Bronchial epithelial cell (primary cell): Measurements from ENCODE around the gene ATE1. TPM values are rescaled to one million over a fixed set of nuclear protein-coding genes. Genes with fewer than 3 reads are reported as not detected.

Experiments used
- DNase-seq: peaks from one replicate; pipeline ENCODE4 v3.0.0-alpha.2; 2010; ENCODE audit warnings: low read depth
- FAIRE-seq: peaks from 2 replicates; lab custom pipeline; 2011; peaks lifted over from hg19 to GRCh38; lab: Jason Lieb, UNC
- H3K27me3 ChIP-seq: 2 replicates; pipeline ENCODE4 v1.5.1; 2011; ENCODE audit warnings: low read length; ENCODE audit not compliant: control insufficient read depth, insufficient read depth
- H3K36me3 ChIP-seq: 2 replicates; pipeline ENCODE4 v1.5.1; 2011; ENCODE audit warnings: low read length; ENCODE audit not compliant: control insufficient read depth, insufficient read depth
- H3K4me3 ChIP-seq: 2 replicates; pipeline ENCODE4 v1.5.1; 2011; ENCODE audit warnings: mild to moderate bottlenecking, low read depth, low read length, control low read depth
- CTCF ChIP-seq: IDR thresholded peaks from 2 replicates; pipeline ENCODE4 v1.5.1; 2011; ENCODE audit warnings: mild to moderate bottlenecking, moderate library complexity, low read length, control low read depth, inconsistent platforms; ENCODE audit not compliant: insufficient read depth, severe bottlenecking
- total RNA-seq: library from RNA; depleted of rRNA; stranded (reverse); fragments of >200 nt; gene quantifications from 2 replicates; pipeline ENCODE4 v1.2.1, GENCODE V29; 2014

ATE1 gene
- total RNA-seq, 1 donor from 2014 or later, result 17.9 TPM

GRCh38 chr10:121949451-121949850, 21.6 kb upstream of the ATE1 start:
- Histone ChIP-seq H3K36me3 (no peaks in the 10 kb centered on the region), H3K4me3 (no peak overlapping the region), H3K27me3 (no peaks in the 10 kb centered on the region)
- FAIRE-seq (no peak), DNase-seq (no peak)
- TF ChIP-seq CTCF, result no peak

GRCh38 chr10:121949049-121949448, 21.2 kb upstream of the ATE1 start:
- no peak for TF ChIP-seq CTCF
- Histone ChIP-seq H3K4me3 (no peak overlapping the region), H3K36me3 (no peaks in the 10 kb centered on the region), H3K27me3 (no peaks in the 10 kb centered on the region)
- DNase-seq (no peak), FAIRE-seq (no peak)

GRCh38 chr10:121947343-121948330, 19.8 kb upstream of the ATE1 start:
- peak; percentile 73 for FAIRE-seq
- H3K27me3 ChIP-seq, result no peaks in the 10 kb centered on the region
- no peak overlapping the region for H3K4me3 ChIP-seq
- no peak for TF ChIP-seq CTCF
- peak; percentile 61 for DNase-seq
- H3K36me3 ChIP-seq, result no peaks in the 10 kb centered on the region

- H3K36me3 ChIP-seq, result no peaks in the 10 kb centered on the region
- FAIRE-seq (no peak), DNase-seq (peak; percentile 77)
- H3K27me3 ChIP-seq, result no peaks in the 10 kb centered on the region
- H3K4me3 ChIP-seq, result no peak overlapping the region
- no peak for TF ChIP-seq CTCF
Measured at GRCh38 chr10:121942749-121943416, 15.1 kb upstream of the ATE1 start.

- no peak for FAIRE-seq
- H3K36me3 ChIP-seq, result no peaks in the 10 kb centered on the region
- H3K27me3 ChIP-seq, result no peaks in the 10 kb centered on the region
- no peak for TF ChIP-seq CTCF
- H3K4me3 ChIP-seq, result no peak overlapping the region
- no peak for DNase-seq
Measured at GRCh38 chr10:121941532-121941931, 13.7 kb upstream of the ATE1 start.
